Neural crest cell (in vitro differentiated cells): Measurements from ENCODE around the gene CAV3. TPM values are rescaled to one million over a fixed set of nuclear protein-coding genes. Genes with fewer than 3 reads are reported as not detected.
"Not testable (repeated sequence)": the region's sequence is repeated elsewhere in the genome, so short reads cannot be mapped to it uniquely, and the experiment has no call there.

ENCODE experiments used
- DNase-seq: peaks from one replicate; pipeline ENCODE4 v3.0.0; 2021; ENCODE audit warnings: low read depth, mixed read lengths, low spot score
- H3K27ac Mint-ChIP-seq: one replicate; pipeline ENCODE4 v1.8.0; 2021; ENCODE audit warnings: mild to moderate bottlenecking, mixed read lengths; ENCODE audit not compliant: unreplicated experiment
- H3K27me3 Mint-ChIP-seq: 2 replicates; pipeline ENCODE4 v1.8.0; 2021; ENCODE audit warnings: low read depth, mild to moderate bottlenecking, mixed read lengths
- H3K36me3 Mint-ChIP-seq: 2 replicates; pipeline ENCODE4 v1.8.0; 2021; ENCODE audit warnings: low read depth, mild to moderate bottlenecking, mixed read lengths
- H3K4me1 Mint-ChIP-seq: 2 replicates; pipeline ENCODE4 v1.8.0; 2021; ENCODE audit warnings: mixed read lengths
- H3K4me3 Mint-ChIP-seq: one replicate; pipeline ENCODE4 v1.8.0; 2021; ENCODE audit warnings: mild to moderate bottlenecking, mixed read lengths
- H3K9me3 Mint-ChIP-seq: 2 replicates; pipeline ENCODE4 v1.8.0; 2021; ENCODE audit warnings: mixed read lengths
- CTCF ChIP-seq: fragments of 200-600 bp; sonication (generic); conservative IDR thresholded peaks from 2 replicates; pipeline ENCODE4 v1.5.0; 2021; ENCODE audit warnings: antibody characterized with exemption, mild to moderate bottlenecking
- total RNA-seq: library from RNA; stranded (reverse); gene quantifications from 2 replicates; pipeline ENCODE4 v1.2.1, GENCODE V29; 2021

CAV3 gene
- total RNA-seq, 1 donor from 2014 or later, result not detected

GRCh38 chr3:8709801-8710507 lies 23.6 kb upstream of the CAV3 start:
- Mint-ChIP-seq H3K4me3 (no peak overlapping the region), H3K27ac (no peak overlapping the region), H3K4me1 (peaks cover 9% of the 10 kb centered on the region), H3K9me3 (peaks cover 3% of the 10 kb centered on the region), H3K27me3 (no peaks in the 10 kb centered on the region), H3K36me3 (peaks cover 6% of the 10 kb centered on the region)
- TF ChIP-seq CTCF, result no peak
- no peak for DNase-seq

DNA sequence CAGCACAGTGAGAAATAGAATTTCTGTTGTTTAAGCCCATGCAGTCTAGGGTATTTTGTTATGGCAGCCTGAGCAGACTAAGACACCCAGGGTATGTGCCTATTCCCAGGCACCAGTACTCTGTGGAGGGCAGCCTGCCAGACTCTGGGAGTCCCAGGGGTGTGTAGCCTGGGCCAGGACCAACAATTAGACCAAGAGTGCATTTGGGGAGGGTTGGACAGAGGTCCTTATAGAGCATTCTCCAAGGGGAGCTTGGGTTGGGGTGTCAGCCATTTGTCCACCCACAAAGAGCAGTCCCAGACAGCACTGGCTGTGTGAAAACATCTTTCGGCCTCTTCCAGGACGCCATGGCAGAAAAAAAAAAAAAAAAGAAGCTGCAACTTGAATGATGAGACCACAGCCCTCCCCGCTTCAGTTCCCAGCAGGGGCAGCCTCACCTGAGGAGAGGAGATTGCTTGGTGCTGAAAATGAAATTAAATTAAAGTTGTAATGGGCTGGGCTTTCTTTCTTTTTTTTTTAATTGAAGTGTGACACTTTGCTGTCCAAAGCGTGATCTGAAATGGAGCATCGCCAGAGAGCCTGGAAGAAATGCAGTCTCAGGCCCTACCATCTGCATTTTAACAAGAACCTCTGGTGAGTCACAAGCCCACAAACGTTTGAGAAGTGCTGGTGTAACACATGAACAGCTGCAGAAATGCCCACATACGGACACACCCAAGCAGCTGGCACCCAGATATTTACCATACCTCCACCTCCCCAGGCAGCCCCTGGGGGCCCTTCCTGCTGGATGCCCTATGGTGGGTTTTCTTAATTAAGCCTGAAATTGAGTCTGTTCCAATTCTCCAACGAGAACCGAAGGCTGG lies 21.3 kb upstream of the CAV3 start:
- Mint-ChIP-seq H3K9me3 (no peaks in the 10 kb centered on the region), H3K36me3 (peaks cover 9% of the 10 kb centered on the region), H3K27ac (no peak overlapping the region), H3K27me3 (no peaks in the 10 kb centered on the region), H3K4me1 (peaks cover 20% of the 10 kb centered on the region), H3K4me3 (no peak overlapping the region)
- DNase-seq, result no peak
- no peak for TF ChIP-seq CTCF

DNA sequence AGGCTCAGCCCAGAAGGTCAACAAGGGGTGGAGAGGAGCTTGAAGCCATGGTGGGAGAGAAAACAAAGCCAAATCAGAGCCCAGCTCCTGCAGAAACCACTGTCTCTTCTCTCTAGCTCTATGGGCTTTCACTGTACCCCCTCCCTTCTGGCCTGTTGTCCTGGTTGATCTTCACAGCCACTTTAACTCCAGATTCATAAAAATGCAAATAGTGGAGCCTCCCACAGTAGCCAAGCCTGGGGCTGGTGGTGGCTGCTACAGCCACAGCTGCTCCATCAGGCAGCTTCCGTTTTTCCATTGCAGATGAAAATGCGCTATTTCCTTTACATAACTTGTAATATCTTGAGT lies 20.7 kb upstream of the CAV3 start:
- no peak for TF ChIP-seq CTCF
- Mint-ChIP-seq H3K4me1 (peaks cover 20% of the 10 kb centered on the region), H3K36me3 (peaks cover 9% of the 10 kb centered on the region), H3K27ac (peak overlapping the region; percentile 45), H3K9me3 (no peaks in the 10 kb centered on the region), H3K27me3 (no peaks in the 10 kb centered on the region), H3K4me3 (no peak overlapping the region)
- DNase-seq, result no peak

DNA sequence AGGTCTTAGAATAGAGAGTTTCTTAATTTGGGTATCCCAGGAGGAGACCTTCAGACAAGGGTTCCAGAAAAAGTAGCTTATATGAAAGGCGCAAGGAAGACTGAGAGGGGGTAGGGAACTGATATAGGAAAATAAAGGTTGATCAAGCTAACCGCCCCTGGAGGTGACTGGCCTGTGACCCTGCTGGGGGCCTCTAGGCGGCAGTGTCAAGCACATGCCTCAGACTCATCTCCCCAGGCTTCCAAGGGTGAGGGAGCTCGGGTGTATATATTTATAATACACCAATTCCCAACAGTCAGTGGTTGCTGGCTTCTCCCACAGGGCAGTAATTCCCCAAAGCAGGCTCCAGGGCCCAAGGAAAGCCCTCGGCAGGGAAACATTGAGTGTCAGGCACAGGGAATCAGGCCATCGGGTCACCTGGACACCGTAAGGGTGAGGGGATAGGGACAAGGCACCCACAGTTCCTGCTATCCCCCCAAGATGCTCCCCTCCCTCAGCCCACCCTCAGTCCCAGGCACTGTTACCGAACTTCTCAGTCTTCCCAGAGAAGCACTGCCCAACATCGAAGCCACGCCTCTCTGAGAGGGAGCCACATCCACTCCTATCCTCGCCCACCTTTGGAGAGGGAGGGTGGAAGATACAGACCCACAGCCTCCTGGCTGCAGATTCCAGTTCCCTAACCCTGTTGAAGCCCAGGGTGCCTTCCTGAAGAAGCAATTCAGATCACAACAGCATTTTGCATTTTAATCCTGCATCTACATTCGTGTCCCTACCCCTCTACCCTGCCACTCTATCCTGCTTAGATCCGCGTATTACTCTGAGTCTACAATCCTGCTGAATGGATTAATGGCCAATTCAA lies 19.5 kb upstream of the CAV3 start:
- DNase-seq, result no peak
- H3K27me3 Mint-ChIP-seq, result no peaks in the 10 kb centered on the region
- no peak overlapping the region for H3K4me3 Mint-ChIP-seq
- H3K4me1 Mint-ChIP-seq, result peaks cover 20% of the 10 kb centered on the region
- H3K36me3 Mint-ChIP-seq, result peaks cover 9% of the 10 kb centered on the region
- H3K27ac Mint-ChIP-seq, result peak overlapping the region; percentile 27
- H3K9me3 Mint-ChIP-seq, result no peaks in the 10 kb centered on the region
- TF ChIP-seq CTCF, result peak; percentile 53

GRCh38 chr3:8715757-8716156 lies 17.8 kb upstream of the CAV3 start:
- not testable (repeated sequence) for H3K9me3 Mint-ChIP-seq, H3K27me3 Mint-ChIP-seq
- H3K27ac Mint-ChIP-seq, result peak overlapping the region; percentile 22

More at GRCh38 chr3:8715757-8716156, 17.8 kb upstream of the CAV3 start:
- peaks cover 20% of the 10 kb centered on the region for H3K4me1 Mint-ChIP-seq
- DNase-seq, H3K4me3 Mint-ChIP-seq, H3K36me3 Mint-ChIP-seq: not testable (repeated sequence)
